ENCODE measurements around the gene CCRL2.
"Not testable (repeated sequence)": the region's sequence is repeated elsewhere in the genome, so short reads cannot be mapped to it uniquely, and the experiment has no call there.

The CCRL2 gene

DNA sequence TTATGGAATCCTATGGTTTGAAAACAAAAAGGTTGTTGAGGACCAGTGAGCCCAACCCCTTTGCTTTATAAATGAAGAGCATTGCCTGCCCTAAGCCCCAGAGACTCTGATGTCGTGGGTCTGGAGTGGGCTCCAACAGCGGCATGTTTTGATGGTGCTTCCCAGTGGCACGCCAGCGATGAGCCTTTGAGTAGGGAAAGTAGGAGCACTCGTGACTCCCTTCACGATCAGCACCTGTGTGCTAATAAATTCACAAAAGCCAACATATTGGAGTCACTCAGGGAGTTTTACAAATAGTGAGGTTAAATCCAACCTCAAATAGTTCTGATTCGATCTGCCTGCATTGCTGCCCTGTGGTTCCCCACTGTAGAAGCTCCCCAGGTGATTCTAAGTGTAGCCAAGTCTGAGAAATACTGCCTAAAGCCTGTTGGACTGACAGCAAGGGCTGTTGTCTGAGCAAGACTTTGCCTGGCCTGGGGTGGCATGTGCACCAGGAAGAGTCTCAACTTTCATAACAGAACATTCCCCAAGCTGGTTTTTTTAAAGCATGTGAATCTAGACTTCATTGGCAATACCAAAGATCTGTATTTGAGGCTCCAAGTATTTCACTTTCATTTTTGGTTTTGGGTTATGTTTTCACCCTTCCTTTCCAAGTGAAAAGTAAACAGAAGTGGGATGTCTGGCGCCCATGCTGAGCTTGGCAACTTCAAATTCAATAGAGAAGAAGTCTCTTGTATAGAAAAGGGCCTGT is 26.4 kb upstream of the CCRL2 start:
- no peak for DNase-seq

DNA sequence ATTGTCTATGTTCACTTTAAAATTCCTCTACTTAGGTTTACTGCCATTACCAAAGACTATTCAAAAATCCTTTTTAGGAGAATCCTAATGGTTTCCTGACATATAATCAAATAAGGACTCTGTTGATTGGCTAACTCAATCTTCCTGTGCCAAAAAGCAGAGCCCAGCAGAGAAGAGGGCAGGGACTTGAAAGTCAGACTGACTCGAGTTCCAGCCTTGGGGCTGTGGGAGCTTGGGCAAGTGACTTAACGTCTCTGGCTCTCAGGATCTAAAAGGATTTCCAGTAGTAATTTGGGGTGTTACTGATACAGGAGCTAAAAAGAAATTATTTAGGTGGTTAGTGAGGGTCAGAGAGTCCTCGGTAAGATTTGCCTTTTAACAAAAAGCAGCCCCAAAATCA is 25.4 kb upstream of the CCRL2 start:
- no peak for DNase-seq

DNA sequence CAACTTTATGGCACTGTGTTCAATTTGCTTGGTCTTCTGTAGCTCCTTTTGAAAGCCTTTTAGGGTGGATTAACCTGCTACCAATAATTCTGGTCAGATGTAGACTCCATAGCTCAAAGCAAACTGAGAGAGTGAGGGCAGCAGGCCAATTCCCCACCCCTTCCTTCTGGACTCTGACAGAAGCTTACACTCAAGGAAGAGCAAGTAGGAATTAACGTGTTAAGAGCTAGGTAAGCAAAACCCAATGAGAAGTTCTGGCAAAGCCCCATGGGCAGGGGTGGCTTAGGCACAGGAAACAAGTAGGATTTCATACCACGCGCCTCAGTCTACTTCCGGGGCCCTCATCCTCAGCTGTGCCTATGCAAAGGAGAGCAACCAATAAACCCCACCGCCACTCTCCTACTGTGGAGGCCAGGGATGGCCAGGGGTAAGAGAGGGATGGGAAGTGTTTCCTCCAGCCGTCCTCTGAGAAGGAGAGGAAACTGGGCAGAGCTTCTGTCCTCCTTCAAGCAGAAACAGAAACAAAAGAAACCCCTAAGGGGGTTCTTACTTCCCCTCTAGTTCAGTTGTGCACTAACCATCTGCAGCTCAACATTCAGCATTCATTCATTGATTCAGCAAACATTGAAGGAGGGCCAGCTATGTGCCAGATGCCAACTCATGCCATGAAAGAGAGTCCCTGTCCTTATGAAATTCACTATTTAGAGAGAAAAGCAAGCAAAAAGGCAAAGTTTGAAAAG is 23.7 kb upstream of the CCRL2 start:
- no peak for DNase-seq

DNA sequence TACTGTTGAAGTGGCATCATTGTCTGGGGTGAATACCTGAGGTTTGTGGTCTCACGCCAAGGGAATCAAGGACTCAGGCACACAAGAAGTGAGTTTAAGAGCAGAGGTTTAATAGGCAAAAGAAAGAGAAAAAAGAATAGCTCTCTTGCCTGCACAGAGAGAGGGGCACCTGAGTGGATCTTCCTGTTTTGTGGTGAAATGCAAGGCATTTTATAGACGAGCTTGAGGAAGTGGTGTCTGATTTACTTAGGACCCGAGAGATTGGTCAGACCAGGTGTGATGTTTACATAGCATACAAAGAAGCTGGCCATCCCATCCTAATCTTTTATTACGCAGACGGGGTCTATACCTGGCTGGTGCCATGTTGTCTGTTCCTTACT is 23.1 kb upstream of the CCRL2 start:
- no peak for DNase-seq

DNA sequence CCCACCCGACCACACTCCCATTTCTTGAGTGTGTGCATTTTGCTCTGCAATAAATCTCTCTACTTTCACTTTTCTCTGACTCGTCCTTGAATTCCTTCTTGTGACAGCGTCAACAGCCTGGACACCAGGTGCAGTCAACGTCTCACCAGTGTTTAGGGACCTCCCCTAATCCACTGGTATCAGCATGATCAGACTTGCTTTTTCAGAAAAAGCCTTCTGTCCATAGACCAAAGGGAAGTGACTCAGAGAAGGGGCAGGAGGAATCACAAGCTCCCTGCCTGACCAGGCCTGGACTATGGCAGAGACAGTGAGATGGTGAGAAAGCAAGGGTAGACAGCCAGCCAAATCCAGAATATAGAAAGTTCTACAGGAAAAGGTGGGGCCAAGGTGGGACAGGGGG is 20.9 kb upstream of the CCRL2 start:
- DNase-seq, result no peak

DNA sequence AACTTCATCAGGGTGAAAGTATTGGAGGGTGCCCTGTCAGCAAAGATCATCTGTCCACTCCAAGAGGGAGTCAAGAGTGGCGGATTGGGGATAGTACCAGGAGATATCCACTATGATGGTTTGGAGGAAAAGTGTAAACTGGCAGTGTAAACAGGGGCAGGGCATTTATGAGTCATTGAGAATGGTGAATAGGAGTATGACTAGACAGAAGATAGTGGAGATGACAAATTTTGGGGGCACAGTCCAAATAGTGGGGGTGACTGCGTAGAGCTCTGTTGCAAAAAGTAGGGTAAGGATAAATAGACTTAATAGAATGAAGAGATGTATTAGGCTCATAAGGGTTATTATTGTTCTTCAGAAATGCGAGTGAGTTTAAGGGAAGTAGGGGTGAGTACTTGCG is 18.2 kb upstream of the CCRL2 start:
- not testable (repeated sequence) for DNase-seq

DNA sequence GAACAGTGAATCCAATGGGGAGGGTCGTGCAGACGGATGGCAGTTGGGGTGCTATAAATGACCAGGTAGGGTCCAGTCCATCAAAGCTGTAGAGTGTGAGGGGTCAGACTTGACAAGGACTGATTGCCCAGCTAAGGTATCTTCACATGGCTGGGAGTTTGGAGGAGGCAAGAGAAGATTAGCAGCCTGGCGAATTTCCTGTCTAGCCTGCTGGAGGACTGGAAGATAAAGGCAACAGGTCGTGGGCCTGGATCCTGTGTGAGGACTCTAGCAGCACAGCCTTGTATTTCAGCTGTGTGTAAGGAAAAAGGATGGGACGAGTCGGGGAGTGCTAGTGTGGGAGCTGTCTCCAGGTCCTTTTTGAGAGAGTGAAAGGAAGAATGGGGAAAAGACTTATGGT is 17.8 kb upstream of the CCRL2 start:
- DNase-seq, result no peak

DNA sequence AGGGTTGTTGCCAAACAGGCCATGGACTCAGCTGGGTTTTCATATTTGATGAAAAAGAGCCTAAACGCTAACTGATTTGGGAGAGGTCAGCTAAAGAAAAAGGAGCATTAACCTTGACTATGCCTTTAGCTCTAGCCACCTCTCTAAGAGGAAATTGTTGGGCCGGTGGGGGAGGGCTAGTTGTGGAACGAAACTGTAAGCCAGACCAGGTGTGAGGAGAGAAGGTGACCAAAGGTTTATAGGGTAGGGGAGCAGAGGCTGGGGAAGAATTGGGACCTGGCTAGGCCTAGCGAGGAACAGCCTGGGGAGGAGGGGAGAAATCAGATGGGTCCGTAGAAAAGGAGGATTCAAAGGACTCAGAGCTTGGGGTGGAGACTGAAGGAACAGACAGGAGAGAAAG is 15.5 kb upstream of the CCRL2 start:
- not testable (repeated sequence) for DNase-seq

DNA sequence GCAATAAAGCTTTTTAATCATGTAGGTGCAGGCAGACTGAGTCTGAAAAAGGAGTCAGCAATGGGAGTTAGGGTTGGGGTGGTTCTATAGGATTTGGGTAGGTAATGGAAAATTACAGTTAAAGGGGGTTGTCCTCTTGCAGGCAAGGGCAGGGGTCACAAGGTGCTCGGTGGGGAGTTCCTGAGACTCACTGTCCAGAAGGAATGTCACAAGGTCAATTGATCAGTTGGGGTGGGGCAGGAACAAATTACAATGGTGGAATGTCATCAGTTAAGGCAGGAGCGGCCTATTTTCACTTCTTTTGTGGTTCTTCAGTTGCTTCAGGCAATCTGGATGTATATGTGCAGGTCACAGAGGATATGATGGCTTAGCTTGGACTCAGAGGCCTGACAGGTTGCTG is 14.0 kb upstream of the CCRL2 start:
- no peak for DNase-seq

DNA sequence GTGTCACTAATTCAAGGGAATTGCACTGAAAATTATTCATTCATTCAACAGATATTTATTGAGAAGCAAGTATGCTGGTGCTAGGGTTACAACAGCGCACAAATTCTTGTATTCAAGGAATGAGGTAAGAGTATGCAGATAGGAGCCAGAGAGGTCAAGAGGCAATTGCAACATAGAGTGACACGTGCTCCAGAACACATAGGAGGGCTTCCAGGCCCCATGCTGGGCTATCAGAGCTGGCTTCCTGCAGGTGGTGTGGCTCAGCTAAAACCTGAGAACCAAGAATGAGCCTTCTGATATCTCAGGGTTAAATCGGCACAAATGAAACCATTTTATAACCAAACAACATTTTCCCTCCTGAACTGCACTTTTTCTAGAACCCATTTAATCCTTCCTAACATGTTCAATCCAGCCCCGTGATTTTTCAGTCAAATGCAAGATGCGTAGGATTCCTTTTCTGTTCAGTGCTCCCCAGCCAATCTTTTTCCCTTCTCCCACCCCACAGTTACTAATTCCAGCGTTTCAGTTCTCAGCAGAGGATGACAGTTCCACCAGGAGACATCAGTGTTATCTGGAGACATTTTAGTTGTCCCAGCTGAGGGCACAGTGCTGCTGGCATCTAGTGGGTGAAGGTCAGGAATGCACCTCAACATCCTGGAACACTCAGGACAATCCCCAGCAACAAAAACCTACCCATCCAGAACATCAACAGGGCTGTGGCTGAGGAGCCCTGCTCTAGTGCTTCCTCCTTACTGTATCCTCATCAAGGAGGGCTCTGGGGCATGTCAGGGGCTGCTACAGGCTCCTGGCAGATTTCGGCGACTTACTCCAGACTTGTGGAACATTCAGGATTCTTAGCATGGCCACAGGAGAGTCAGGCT is 13.3 kb upstream of the CCRL2 start:
- DNase-seq, result no peak

DNA sequence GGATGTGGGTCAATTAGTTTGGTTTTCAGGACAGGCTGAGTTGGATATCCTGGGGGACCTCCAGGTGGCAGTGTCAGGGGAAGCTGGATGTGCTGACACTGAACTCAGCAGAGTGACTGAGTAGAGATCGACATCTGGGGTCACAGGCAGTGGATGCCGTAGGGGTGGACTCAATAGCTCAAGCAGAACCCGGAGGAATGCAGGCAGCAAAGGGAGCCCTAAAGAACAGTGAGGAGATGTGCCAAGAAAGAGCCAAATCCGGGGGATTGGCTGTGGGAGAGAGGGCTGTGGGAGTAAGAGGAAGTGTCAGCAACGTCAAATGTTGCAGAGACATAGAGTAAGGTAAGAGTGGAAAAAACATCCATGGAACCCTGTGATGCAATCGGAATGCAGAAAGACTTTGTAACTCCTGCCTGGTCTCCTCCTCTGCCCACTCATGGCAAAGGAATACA is 11.8 kb upstream of the CCRL2 start:
- DNase-seq, result no peak

DNA sequence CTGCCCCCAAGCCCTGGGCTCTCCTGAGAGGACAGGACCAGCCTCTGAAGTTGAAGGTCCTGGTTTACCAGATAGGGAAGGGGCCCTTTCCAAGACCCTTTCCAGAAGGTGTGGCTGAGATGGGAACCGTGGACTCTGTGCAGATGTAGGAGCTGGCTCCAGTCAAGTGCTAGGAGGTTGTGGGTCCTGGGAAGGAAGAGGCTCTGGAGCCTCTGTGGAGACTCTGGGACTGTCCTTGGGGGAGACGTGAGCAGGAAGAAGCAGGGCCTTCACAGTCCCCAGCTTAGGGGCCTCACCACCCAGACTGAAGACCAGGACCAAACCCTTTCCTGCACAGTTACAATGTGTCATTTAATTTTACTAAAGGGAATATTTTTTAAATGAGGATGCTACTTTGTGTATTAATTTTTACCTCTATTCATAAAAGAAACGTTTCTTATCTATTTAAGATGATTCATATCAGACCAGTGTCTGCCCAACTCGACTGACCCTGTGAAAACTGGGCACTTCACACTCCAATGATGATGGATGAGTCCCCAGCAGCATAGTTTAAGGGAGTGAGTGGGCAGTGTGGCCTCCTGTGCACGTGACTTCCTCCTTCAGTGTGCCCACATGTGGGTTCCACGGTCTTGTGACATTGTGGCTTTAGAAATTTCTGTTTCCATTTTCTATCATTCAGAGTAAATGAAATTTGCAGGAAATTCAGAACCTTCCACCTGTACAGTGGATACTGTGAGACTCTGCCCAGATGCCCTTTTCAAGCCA is 11.1 kb upstream of the CCRL2 start:
- DNase-seq, result no peak

DNA sequence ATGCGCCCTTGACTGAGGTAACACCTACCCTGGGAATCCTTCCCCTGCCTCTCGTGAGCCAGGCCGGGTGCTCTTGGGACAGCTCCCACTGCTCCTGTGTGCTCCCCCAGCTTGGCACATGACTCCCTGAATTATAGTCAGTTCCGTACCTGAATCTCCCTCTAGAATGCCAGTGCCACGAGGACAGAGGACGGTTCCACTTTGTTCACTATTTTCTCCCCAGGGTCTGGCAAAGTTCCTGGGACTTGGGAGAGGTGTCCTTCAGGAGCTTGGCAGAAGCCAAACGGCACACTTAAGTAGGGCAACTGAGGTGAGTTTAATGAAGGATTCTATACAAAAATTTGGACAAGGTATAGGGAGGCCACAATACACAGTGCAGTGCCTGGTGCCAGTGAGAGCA is 9.9 kb upstream of the CCRL2 start:
- no peak for DNase-seq

DNA sequence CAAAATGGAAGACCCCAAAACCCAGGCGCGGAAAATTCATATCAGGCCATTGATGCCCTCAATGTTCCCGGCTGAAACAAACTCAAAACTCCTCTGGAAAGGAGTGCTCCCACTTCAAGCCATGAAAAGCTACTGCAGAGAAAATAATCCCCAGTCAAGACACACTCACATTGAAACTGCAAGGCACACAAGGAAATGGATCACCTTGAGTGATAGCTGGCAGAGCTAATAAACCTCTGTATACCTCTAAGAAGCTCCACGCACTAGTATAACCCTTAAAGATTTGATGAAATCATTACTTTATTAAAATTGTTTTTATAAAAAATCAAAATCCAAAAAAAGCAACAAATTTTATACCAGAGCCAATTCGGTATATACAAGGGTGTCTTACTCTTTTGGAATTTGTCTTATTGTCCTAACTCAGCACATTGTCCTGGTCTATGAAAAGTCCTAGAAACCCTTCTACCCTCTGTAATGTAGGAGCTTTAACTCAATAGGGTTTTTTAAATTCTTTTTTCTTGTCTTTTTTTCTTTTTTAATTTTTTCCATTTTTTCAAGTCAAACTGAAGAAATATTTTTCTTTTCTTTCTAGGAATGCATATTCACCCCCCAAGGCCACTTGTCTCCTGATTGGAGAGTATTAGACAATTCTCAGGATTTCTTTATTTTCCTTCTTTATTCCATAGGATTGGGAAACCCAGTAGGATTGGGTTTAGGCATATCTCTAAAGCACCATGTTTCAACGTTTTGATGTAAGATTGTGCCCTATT is 8.7 kb upstream of the CCRL2 start:
- no peak for DNase-seq

DNA sequence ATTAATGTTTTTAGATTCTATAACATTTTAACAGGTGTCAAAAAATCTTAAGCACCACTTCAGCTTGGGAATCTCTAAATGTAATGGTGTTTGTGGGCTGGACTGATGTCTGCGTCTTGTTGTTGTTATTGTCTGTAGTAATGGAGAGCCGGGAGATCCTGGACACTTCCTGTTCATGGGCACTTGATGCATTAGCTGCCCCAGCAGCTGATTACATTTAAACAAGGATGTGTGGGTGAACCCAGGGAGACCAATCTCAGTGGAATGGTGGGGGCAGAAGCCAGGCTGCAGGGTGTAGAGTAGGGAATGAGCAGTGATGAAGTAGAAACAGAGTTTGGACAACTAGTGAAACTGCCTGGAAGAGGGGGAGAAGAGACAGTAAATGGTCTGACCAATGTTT is 8.0 kb upstream of the CCRL2 start:
- DNase-seq, result no peak

DNA sequence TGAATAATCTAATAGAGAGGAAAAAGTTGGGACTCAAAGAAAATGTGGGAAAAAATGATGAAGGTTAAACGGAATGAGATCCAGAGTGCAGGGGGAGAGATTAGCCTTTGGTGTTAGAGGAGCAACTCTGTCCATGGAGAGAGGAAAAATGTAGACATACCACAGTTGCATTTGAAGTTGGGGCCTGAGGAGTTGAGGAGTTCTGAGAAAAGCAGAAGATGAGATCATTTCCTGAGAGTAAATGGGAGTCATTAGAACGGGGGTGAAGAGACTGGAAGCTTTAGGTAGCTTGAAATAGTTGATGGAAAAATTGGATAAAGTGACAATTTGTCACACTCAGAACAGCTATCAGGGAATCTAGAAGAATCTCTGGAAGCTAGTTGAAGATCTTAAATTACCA is 7.5 kb upstream of the CCRL2 start:
- DNase-seq, result no peak

DNA sequence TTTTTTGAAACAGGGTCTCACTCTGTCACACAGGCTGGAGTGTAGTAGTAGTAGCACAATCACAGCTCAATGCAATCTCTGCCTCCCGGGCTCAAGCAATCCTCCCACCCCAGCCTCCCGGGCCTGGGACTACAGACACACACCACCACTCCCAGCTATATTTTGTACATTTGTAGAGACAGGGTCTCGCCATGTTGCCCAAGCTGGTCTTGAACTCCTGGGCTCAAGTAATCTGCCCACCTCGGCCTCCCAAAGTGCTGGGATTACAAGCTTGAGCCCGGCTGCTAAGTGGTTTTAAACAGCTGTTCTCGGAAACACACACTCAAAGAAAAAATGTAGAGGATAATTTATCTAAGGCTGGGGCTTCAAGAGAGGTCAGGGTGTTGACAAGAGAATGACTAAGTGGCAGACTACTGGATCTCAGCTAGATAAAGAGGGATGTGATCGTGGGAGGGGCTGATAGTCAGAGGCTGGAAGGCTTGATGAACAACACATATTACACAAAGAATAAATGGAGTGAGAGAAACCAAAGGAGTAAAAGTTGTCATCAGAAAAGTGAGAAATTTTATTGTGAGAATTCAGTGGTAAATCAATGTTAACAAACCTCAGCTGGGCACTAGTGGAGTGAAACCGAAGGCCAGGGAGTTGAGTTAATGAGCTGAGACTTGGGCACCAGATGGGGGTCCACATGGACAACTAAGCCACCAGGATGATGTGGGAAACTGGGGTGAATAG is 6.9 kb upstream of the CCRL2 start:
- no peak for DNase-seq

DNA sequence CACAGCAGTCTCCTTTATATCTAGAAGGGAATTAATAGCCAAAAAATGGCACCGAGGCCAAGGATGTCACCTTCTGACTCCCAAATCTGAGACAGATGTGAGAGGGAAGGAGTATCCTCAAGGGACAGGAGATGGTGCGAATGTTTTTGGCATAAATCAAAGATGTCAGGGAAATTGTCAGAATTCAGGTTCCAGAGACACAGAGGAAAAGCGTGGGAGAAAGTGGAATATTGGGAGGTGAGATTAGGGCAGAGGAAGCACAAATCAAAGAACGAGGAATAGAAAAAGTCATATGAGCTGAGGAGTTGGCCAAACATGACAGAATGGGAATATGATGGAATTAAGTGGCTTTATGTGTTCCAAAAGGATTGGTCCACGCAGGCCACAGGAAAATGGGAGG is 6.2 kb upstream of the CCRL2 start:
- no peak for DNase-seq

DNA sequence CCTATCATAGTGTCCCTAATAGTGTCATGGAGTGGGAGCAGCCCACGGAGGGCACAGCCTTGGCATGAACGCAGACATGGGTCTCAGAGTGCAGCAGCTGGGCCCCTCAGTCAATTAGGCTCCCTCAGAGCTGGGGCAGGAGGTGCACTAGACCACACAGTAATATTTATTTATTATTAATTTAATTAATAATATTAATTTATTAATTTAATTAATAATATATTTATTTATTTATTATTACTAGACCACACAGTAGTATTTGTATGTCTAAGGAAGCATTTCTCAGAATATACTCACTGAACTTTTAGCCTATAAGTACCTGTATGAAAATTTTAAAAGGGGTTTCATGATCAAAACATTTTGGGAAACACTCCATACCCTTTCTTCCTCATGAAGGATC is 5.5 kb upstream of the CCRL2 start:
- DNase-seq, result no peak

DNA sequence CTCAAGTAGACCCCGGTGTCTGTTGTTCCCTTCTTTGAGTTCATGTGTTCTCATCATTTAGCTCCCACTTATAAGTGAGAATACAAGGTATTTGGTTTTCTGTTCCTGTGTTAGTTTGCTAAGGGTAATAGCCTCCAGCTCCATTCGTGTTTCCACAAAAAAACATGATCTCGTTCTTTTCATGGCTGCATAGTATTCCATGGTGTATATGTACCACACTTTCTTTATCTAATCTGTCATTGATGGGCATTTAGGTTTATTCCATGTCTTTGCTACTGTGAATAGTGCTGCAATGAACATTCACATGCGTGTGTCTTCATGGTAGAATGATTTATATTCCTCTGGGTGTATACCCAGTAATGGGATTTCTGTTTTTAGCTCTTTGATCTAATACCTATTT is 4.2 kb upstream of the CCRL2 start:
- DNase-seq, result not testable (repeated sequence)

DNA sequence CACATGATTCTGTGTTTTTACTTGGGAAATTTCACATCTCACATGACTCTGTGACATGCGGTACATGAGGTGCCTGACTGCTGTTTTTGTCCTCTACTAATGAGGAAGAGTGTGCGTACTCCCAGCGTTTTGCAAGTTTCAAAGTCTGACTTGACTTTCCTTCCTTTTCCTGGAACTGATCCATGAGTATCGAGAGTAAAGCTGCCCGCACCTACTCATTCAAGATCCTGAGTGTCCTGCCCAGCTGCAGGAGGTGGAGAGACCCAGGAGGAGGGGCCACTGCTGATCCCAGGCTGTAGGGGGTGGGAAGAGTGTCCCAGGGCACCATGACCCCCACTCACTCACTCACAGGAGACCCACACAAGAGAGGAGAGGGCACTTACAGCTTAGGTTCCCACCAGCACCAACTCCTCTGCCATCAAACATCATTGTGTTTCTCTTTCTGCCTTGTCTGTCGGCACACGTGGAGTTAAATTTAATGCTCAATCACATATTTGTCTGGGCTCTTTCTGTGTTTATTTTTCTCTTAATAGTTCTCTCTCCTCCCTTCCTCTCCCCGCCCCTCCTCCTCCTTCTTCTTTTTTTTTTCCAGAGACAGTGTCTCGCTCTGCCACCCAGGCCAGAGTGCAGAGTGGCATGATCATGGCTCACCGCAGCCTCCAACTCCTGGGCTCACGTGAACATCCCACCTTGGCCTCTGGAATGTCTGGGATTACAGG is 1.6 kb upstream of the CCRL2 start:
- no peak for DNase-seq

Data from NCI-H187 (cell line).